Stimulated activated memory B cell treated with anti-CD40 and anti-IgM and Interleukin-4, amounts not matched to agents 10 μg/mL and 1 μg/mL and 100 μg/mL, for 72 hours (primary cell): ENCODE data around the gene FBXL2.

Experiments used
- ATAC-seq: fragments of 150-1000 bp; cut with Tn5 transposase; 2 replicates; pipeline ENCODE4 v1.10.0; 2021
- H3K27ac Mint-ChIP-seq: one replicate; pipeline ENCODE4 v1.8.0; 2022; ENCODE audit warnings: mild to moderate bottlenecking, mixed read lengths
- H3K27me3 Mint-ChIP-seq: one replicate; pipeline ENCODE4 v1.8.0; 2022; ENCODE audit warnings: mixed read lengths
- H3K36me3 Mint-ChIP-seq: one replicate; pipeline ENCODE4 v1.8.0; 2022; ENCODE audit warnings: mixed read lengths
- H3K4me1 Mint-ChIP-seq: one replicate; pipeline ENCODE4 v1.8.0; 2022; ENCODE audit warnings: mixed read lengths
- H3K4me3 Mint-ChIP-seq: one replicate; pipeline ENCODE4 v1.8.0; 2022; ENCODE audit warnings: mild to moderate bottlenecking, moderate library complexity, mixed read lengths
- H3K9me3 Mint-ChIP-seq: one replicate; pipeline ENCODE4 v1.8.0; 2022; ENCODE audit warnings: mixed read lengths

The FBXL2 gene

DNA sequence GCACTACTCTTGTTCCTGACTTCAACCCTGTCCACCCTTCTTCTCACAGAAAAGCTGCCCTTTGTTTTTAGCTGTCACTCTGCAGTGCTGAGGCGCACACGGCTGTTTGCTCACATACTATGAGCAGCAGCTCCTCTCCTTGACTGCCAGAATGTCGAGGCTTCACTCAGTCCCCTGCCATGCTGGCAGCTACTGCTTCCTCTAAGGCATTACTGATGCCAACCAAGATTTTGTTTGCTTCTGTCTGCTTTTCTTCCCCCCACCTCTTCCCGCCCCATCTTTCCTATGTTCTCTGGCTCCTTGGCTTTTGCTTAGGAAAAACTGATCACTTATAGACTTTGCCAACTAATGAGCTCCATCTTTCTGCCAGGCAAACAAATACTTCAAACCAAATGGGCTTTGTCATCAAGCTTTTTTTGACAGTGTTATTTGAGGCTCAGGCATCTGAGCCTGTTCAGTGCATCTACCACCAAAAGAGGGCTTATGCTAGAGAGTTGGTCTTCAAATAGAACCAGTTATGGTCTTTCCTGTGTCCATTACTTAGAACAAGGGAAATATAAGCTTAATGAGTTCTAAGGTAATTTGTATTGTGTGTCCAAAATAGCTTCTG, 81.0 kb downstream of the FBXL2 start:
- no peaks in the 10 kb centered on the region for H3K4me1 Mint-ChIP-seq
- H3K4me3 Mint-ChIP-seq = no peak overlapping the region
- H3K27ac Mint-ChIP-seq = no peak overlapping the region
- no peak for ATAC-seq
- H3K9me3 Mint-ChIP-seq = no peaks in the 10 kb centered on the region
- no peaks in the 10 kb centered on the region for H3K36me3 Mint-ChIP-seq
- H3K27me3 Mint-ChIP-seq = no peaks in the 10 kb centered on the region

DNA sequence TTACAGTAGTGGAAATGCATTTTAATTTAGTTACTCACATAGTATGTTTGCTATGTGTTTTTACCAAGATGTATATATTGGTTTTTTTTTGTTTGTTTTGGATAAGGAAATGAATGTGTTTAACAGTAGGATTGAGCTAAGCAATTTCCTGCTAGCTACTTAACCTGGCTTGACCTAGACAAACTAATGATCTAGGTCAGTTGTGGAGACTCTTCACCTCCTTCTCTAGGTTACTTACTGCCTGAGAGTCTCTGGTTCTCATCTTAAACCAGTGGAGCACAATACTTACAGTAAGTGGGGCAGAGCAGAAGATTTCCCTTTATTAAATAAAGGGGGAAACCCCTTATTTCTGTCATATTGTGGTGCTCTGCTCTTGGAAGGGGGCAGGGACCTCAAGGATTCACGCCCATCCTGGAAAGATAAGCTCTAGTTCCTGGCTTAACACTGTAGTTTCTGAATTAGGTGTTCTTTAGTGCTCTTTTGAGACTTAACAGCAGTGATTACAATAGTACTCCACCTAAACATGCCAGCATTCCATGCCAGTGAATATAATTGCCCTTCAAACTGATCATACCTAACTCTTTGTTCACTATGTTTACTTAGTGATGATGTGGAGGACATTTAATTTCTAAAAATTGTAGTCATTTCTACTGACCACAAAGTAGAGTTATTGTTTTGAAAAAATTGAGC, 83.0 kb downstream of the FBXL2 start:
- H3K9me3 Mint-ChIP-seq = no peaks in the 10 kb centered on the region
- no peak overlapping the region for H3K4me3 Mint-ChIP-seq
- no peaks in the 10 kb centered on the region for H3K27me3 Mint-ChIP-seq
- H3K36me3 Mint-ChIP-seq = no peaks in the 10 kb centered on the region
- ATAC-seq = no peak
- H3K27ac Mint-ChIP-seq = no peak overlapping the region
- H3K4me1 Mint-ChIP-seq = peaks cover 4% of the 10 kb centered on the region

DNA sequence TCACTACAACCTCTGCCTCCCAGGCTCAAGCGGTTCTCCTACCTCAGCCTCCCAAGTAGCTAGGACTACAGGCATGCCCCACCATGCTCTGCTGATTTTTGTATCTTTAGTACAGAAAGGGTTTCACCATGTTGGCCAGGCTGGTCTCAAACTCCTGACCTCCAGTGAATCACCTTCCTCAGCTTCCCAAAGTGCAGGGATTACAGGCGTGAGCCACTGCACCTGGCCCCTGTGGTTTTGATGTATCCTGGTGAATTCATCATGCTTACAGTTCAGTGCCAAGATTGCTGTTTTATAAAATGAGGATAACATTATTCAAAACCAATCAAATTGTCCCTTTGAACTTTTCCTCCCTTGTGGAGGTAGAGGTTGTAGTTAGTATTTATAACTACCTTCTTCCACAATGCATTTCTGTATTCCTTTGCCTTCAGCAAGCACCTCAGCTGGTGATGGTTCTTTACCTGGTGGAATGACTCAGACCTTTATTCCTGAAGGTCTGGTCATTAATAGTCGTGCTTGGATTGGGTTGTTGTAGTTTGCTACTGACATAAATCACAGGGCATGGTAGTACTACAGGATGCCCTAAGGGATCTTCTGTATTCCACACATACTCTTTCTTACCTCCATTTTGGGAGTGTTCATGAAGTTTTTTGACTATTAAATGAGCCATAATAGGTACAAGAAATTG, 86.0 kb downstream of the FBXL2 start:
- Mint-ChIP-seq H3K36me3 (no peaks in the 10 kb centered on the region), H3K27me3 (peaks cover 9% of the 10 kb centered on the region), H3K4me3 (no peak overlapping the region), H3K4me1 (peaks cover 4% of the 10 kb centered on the region), H3K9me3 (no peaks in the 10 kb centered on the region), H3K27ac (no peak overlapping the region)
- no peak for ATAC-seq

DNA sequence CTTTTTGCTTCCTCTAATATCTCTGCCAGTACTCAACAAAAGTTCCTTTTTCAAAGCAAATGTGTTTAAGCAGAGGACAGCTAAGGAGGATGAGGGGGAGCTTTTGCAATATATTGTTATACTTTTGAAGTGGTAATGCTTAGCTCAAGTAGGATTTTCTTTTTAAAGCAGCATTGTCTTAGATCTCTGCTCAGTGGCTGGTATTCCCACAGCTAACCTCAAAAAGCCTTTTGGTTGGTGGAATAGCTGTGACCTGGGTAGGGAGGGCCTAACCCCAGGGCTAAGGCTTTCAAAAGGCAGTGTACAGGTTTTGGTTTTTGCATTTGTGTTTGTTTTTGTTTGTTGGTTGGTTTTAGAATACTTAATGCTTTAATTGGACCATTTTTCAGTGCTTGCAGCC, 86.8 kb downstream of the FBXL2 start:
- Mint-ChIP-seq H3K4me1 (peaks cover 4% of the 10 kb centered on the region), H3K9me3 (no peaks in the 10 kb centered on the region)
- no peak for ATAC-seq

GRCh38 chr3:33364531-33365128, 87.4 kb downstream of the FBXL2 start:
- Mint-ChIP-seq H3K4me1 (peaks cover 4% of the 10 kb centered on the region), H3K27me3 (peaks cover 20% of the 10 kb centered on the region), H3K36me3 (no peaks in the 10 kb centered on the region), H3K27ac (no peak overlapping the region), H3K4me3 (no peak overlapping the region), H3K9me3 (no peaks in the 10 kb centered on the region)
- ATAC-seq = no peak

More for the DNA sequence above, 86.8 kb downstream of the FBXL2 start:
- Mint-ChIP-seq H3K27ac (no peak overlapping the region), H3K36me3 (no peaks in the 10 kb centered on the region), H3K4me3 (no peak overlapping the region), H3K27me3 (peaks cover 17% of the 10 kb centered on the region)

DNA sequence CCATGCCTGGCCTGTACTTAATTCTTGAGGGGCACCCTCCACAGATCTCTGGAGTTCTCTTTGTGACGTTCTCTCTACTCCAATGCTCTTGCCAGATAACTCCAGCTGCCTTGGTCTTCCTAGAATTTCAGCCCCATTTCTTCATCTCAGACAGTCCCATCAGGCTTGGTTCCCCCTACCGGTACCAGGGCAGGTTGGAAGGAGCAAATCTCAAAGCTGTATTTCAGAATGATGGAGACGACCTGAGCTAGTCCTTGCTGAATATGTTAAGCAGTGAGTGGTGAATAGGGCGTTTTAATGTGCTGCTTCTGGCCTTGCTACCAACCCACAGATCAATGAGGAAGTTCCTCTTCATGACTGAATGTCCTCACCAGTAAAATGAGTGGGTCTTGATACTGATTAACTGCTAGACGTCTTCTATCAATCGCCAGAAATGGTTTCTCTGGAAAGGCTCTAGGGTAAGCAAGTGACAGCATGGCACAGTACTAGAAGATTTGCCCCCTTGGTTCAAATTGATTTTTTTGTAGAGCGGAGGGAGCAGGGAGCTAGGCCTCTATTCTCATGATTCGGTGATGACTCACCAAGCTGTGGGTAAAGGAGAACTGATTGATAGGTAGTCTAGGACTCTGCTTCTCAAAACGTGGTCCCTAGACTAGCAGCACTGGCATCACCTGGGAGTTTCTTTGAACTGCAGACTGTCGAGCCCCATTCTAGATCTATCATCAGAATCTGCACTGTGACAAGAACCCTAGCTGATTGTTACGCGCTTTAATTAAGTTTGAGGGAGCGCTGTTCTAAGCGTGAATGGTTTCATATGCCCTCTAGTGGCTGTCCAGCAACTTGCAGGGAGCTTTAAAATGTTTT, 95.2 kb downstream of the FBXL2 start:
- ATAC-seq = peak; percentile 43
- no peak overlapping the region for H3K4me3 Mint-ChIP-seq
- H3K27me3 Mint-ChIP-seq = peaks cover 33% of the 10 kb centered on the region
- peaks cover 6% of the 10 kb centered on the region for H3K36me3 Mint-ChIP-seq
- no peak overlapping the region for H3K27ac Mint-ChIP-seq
- H3K9me3 Mint-ChIP-seq = peaks cover 5% of the 10 kb centered on the region
- peaks cover 6% of the 10 kb centered on the region for H3K4me1 Mint-ChIP-seq

GRCh38 chr3:33373082-33373437, 95.8 kb downstream of the FBXL2 start:
- Mint-ChIP-seq H3K27ac (no peak overlapping the region), H3K4me3 (no peak overlapping the region), H3K9me3 (peaks cover 5% of the 10 kb centered on the region), H3K27me3 (peaks cover 27% of the 10 kb centered on the region), H3K4me1 (peaks cover 6% of the 10 kb centered on the region), H3K36me3 (peaks cover 6% of the 10 kb centered on the region)
- ATAC-seq = no peak

DNA sequence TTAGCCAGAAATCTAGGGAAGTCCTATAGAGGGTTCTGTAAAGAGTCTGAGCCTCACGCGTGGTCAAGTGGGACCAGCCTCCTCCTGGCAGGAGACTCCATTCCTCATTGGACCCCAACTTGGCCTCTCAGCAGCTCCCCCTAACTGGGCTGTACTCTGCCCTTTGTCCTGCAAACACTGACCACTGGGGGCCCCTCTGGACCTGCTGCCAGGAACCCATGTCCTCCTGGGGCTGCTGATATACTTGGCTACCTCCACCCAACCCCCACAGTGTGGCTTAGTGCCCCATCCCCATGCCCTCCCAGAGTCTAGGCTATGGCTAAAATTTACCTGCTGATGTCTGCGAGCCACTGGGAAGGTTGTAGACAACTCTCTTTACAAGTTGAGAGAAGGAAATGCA, 100.2 kb downstream of the FBXL2 start:
- Mint-ChIP-seq H3K27me3 (no peaks in the 10 kb centered on the region), H3K36me3 (no peaks in the 10 kb centered on the region), H3K4me3 (no peak overlapping the region), H3K4me1 (peaks cover 6% of the 10 kb centered on the region), H3K27ac (no peak overlapping the region), H3K9me3 (no peaks in the 10 kb centered on the region)
- ATAC-seq = no peak

DNA sequence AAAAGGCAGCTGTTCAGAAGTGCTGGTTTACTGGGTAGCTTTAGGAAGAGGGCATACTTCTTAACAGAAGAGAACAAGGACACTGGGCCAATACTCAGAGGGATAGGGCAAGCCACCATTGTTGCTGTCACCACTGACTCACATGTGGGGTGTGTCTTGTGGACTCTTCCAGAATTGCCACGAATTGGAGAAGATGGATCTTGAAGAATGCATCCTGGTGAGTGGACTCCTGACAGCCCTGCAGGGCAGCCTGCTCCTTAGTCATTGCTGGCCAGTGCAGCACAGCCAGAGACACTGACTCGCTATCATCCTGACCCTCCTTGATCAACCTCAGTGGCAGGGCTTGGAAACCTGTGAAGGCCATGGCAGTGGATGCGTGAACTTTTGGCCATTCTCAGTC, 100.7 kb downstream of the FBXL2 start:
- ATAC-seq = no peak
- Mint-ChIP-seq H3K27ac (no peak overlapping the region), H3K9me3 (no peaks in the 10 kb centered on the region), H3K27me3 (no peaks in the 10 kb centered on the region), H3K4me1 (peaks cover 3% of the 10 kb centered on the region), H3K4me3 (no peak overlapping the region), H3K36me3 (no peaks in the 10 kb centered on the region)

DNA sequence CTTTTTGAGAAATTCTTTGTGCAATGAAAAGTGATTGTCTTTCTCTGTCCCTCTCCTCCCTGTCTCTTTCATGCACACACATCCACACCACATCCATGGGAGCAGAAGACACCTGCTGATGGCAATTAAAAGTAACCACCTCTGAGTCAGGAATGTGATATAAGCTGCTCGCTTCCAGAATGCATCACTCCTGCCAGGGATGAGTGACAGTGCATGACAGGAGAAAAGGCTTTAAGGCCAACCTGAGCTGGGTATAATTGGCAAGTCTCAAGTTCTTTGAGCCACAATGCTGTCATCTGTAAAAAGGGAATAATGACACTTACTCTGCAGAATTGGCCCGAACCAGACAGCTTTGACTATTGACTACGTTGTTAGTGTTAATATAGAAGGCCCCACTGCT, 103.4 kb downstream of the FBXL2 start:
- Mint-ChIP-seq H3K27ac (no peak overlapping the region), H3K9me3 (no peaks in the 10 kb centered on the region), H3K36me3 (no peaks in the 10 kb centered on the region), H3K27me3 (no peaks in the 10 kb centered on the region), H3K4me1 (no peaks in the 10 kb centered on the region), H3K4me3 (no peak overlapping the region)
- no peak for ATAC-seq

DNA sequence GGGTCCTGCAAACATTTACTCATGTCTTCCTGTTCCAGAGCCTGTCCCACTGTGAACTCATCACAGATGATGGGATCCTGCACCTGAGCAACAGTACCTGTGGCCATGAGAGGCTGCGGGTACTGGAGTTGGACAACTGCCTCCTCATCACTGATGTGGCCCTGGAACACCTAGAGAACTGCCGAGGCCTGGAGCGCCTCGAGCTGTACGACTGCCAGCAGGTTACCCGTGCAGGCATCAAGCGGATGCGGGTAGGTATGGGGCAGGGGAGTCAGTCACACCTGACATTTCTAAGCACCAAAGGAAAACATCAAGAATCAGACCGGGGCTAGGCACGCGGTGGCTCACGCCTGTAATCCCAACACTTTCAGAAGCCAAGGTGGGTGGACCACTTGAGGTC, 106.7 kb downstream of the FBXL2 start:
- ATAC-seq = no peak
- H3K27me3 Mint-ChIP-seq = no peaks in the 10 kb centered on the region
- no peaks in the 10 kb centered on the region for H3K9me3 Mint-ChIP-seq
- no peaks in the 10 kb centered on the region for H3K4me1 Mint-ChIP-seq
- H3K4me3 Mint-ChIP-seq = no peak overlapping the region
- H3K27ac Mint-ChIP-seq = no peak overlapping the region
- peaks cover 11% of the 10 kb centered on the region for H3K36me3 Mint-ChIP-seq

GRCh38 chr3:33385423-33385822, 108.2 kb downstream of the FBXL2 start:
- ATAC-seq = no peak
- H3K36me3 Mint-ChIP-seq = peaks cover 25% of the 10 kb centered on the region
- no peak overlapping the region for H3K4me3 Mint-ChIP-seq
- H3K27ac Mint-ChIP-seq = no peak overlapping the region
- no peaks in the 10 kb centered on the region for H3K27me3 Mint-ChIP-seq
- H3K4me1 Mint-ChIP-seq = no peaks in the 10 kb centered on the region
- no peaks in the 10 kb centered on the region for H3K9me3 Mint-ChIP-seq

GRCh38 chr3:33386631-33387030, 109.4 kb downstream of the FBXL2 start:
- Mint-ChIP-seq H3K27me3 (no peaks in the 10 kb centered on the region), H3K4me1 (no peaks in the 10 kb centered on the region), H3K36me3 (peaks cover 36% of the 10 kb centered on the region), H3K4me3 (no peak overlapping the region), H3K9me3 (no peaks in the 10 kb centered on the region), H3K27ac (no peak overlapping the region)
- ATAC-seq = no peak

GRCh38 chr3:33388374-33389100, 111.3 kb downstream of the FBXL2 start:
- no peak for ATAC-seq
- H3K4me1 Mint-ChIP-seq = no peaks in the 10 kb centered on the region
- no peak overlapping the region for H3K4me3 Mint-ChIP-seq
- peaks cover 50% of the 10 kb centered on the region for H3K36me3 Mint-ChIP-seq
- H3K9me3 Mint-ChIP-seq = no peaks in the 10 kb centered on the region
- no peaks in the 10 kb centered on the region for H3K27me3 Mint-ChIP-seq
- no peak overlapping the region for H3K27ac Mint-ChIP-seq
